Measurements from ENCODE around the gene ATF7IP2.
"Not testable (repeated sequence)": the region's sequence is repeated elsewhere in the genome, so short reads cannot be mapped to it uniquely, and the experiment has no call there.

DNA sequence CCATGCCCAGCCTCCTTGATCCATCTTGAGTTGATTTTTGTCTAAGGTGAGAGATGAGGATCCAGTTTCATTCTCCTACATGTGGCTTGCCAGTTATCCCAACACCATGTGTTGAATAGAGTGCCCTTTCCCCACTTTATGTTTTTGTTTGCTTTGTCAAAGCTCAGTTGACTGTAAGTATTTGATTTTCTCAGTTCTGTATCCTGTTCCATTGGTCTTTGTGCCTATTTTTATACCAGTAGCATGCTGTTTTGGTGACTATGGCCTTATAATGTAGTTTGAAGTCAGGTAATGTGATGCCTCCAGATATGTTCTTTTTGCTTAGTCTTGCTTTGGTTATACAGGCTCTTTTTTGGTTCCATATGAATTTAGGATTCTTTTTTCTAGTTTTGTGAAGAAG lies 23.9 kb downstream of the ATF7IP2 start:
- TF ChIP-seq, protein P1, sequence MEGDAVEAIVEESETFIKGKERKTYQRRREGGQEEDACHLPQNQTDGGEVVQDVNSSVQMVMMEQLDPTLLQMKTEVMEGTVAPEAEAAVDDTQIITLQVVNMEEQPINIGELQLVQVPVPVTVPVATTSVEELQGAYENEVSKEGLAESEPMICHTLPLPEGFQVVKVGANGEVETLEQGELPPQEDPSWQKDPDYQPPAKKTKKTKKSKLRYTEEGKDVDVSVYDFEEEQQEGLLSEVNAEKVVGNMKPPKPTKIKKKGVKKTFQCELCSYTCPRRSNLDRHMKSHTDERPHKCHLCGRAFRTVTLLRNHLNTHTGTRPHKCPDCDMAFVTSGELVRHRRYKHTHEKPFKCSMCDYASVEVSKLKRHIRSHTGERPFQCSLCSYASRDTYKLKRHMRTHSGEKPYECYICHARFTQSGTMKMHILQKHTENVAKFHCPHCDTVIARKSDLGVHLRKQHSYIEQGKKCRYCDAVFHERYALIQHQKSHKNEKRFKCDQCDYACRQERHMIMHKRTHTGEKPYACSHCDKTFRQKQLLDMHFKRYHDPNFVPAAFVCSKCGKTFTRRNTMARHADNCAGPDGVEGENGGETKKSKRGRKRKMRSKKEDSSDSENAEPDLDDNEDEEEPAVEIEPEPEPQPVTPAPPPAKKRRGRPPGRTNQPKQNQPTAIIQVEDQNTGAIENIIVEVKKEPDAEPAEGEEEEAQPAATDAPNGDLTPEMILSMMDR (IDR thresholded peaks at IDR 0.05): not testable (repeated sequence)
- TF ChIP-seq POLR2A (IDR thresholded peaks at IDR 0.05): not testable (repeated sequence)
